K562 (cell line): ENCODE results near the gene LRP2. TPM values are rescaled to one million over a fixed set of nuclear protein-coding genes. Genes with fewer than 3 reads are reported as not detected.

Experiments
- ATAC-seq: fragments of 200-7000 bp; cut with Tn5 transposase; 3 replicates; pipeline ENCODE4 v1.9.1; 2020; ENCODE audit warnings: moderate library complexity
- BruUV-seq: library from RNA; stranded (reverse); fragments of 400-500 nt; replicated peaks from 2 replicates; lab custom pipeline; 2021; lab: Mats Ljungman, UMichigan
- CTCF ChIA-PET: fragments of 300-600 bp; formaldehyde crosslinking; extraction: SDS; loops from one replicate; lab custom pipeline; 2021; ENCODE audit warnings: low intra/inter-chr PET ratio; lab: Yijun Ruan, JAX
- POLR2A ChIA-PET: fragments of 300-600, 350-650 bp; sonication (Branson Sonifier 250); formaldehyde crosslinking; extraction: SDS; loops from one replicate; lab custom pipeline; 2021; ENCODE audit warnings: antibody characterized with exemption, inconsistent platforms; lab: Yijun Ruan, JAX
- DNase-seq, 4 experiments: peaks; one replicate each; pipeline versions ENCODE4 v3.0.0 to v3.0.0-alpha.2; 2011 to 2018; ENCODE audit warnings: low spot score in 3 of 4, mixed read lengths in 3 of 4; ENCODE audit errors: extremely low read depth in 1 of 4
- FAIRE-seq: peaks from 2 replicates; lab custom pipeline; 2011; peaks lifted over from hg19 to GRCh38; lab: Jason Lieb, UNC
- H2AFZ ChIP-seq: 2 replicates; pipeline ENCODE4 v1.6.0; 2011; ENCODE audit warnings: low read depth, low read length, control low read depth, inconsistent platforms
- H3K27ac ChIP-seq: fragments of 200-600 bp; 3 replicates; pipeline ENCODE4 v1.8.0; 2011; ENCODE audit warnings: low read depth, mild to moderate bottlenecking, control low read depth, inconsistent platforms, low read length, moderate library complexity, mixed read lengths; ENCODE audit errors: extremely low read depth
- H3K27me3 ChIP-seq, 2 experiments: fragments of 300-600 bp in 1 of 2; 2 replicates in 1 of 2; 3 replicates in 1 of 2; pipeline versions ENCODE4 v1.6.0 to v1.8.0; 2011; ENCODE audit warnings: inconsistent platforms in 2 of 2, low read length in 2 of 2, mild to moderate bottlenecking in 1 of 2, mixed read lengths in 1 of 2, moderate library complexity in 1 of 2; ENCODE audit not compliant: control insufficient read depth in 2 of 2, insufficient read depth in 2 of 2
- H3K36me3 ChIP-seq: fragments of 300-600 bp; 3 replicates; pipeline ENCODE4 v1.8.0; 2011; ENCODE audit warnings: mild to moderate bottlenecking, low read length, inconsistent platforms; ENCODE audit not compliant: control insufficient read depth, insufficient read depth
- H3K4me1 ChIP-seq, 2 experiments: fragments of 200-600 bp in 1 of 2; replicated peaks in 1 of 2; 2 replicates in 1 of 2; 3 replicates in 1 of 2; pipeline versions ENCODE4 v1.5.1 to v1.8.0; 2011; ENCODE audit warnings: inconsistent platforms in 2 of 2, low read length in 2 of 2, mild to moderate bottlenecking in 1 of 2, mixed read lengths in 1 of 2, moderate library complexity in 1 of 2; ENCODE audit not compliant: control insufficient read depth in 2 of 2, insufficient read depth in 2 of 2
- H3K4me2 ChIP-seq: 2 replicates; pipeline ENCODE4 v1.6.1; 2011; ENCODE audit warnings: low read length, control low read depth, inconsistent platforms, mixed read lengths; ENCODE audit not compliant: insufficient read depth
- H3K4me3 ChIP-seq: fragments of 200-600 bp; sonication (generic), shearing (Covaris generic); 2 replicates; pipeline ENCODE4 v1.5.1; 2016; ENCODE audit warnings: control low read depth, inconsistent platforms
- H3K79me2 ChIP-seq: fragments of 200-600 bp; 3 replicates; pipeline ENCODE4 v1.8.0; 2011; ENCODE audit warnings: low read length, inconsistent platforms; ENCODE audit not compliant: control insufficient read depth, insufficient read depth
- H3K9ac ChIP-seq, 2 experiments: 2 replicates each; pipeline versions ENCODE4 v1.6.0 to v1.6.1; 2011; ENCODE audit warnings: low read depth in 2 of 2, low read length in 2 of 2, control low read depth in 1 of 2, inconsistent platforms in 1 of 2, mild to moderate bottlenecking in 1 of 2, mixed read lengths in 1 of 2; ENCODE audit not compliant: insufficient read depth in 1 of 2
- H3K9me1 ChIP-seq: one replicate; pipeline ENCODE4 v1.6.0; 2011; ENCODE audit warnings: inconsistent platforms, mild to moderate bottlenecking, low read length, moderate library complexity; ENCODE audit not compliant: control insufficient read depth, insufficient read depth
- H3K9me3 ChIP-seq: replicated peaks from 2 replicates; pipeline ENCODE4 v1.5.1; 2011; ENCODE audit warnings: low read depth, low read length, inconsistent platforms; ENCODE audit not compliant: control insufficient read depth, insufficient read depth
- H4K20me1 ChIP-seq: replicated peaks from 2 replicates; pipeline ENCODE4 v1.6.1; 2011; ENCODE audit warnings: low read length, inconsistent platforms, mixed read lengths; ENCODE audit not compliant: control insufficient read depth, insufficient read depth
- E2F8 ChIP-seq: fragments of 450-650 bp; IDR thresholded peaks from 2 replicates; pipeline ENCODE4 v1.7.1; 2018; ENCODE audit warnings: mild to moderate bottlenecking, low read depth; ENCODE audit not compliant: partially characterized antibody
- HDAC6 ChIP-seq: IDR thresholded peaks from 2 replicates; pipeline ENCODE4 v1.6.1; 2012; ENCODE audit warnings: low read depth, mild to moderate bottlenecking, control low read depth, inconsistent platforms, low read length, moderate library complexity
- MAFG ChIP-seq: fragments of 450-650 bp; conservative IDR thresholded peaks from 2 replicates; pipeline ENCODE4 v1.6.1; 2016; ENCODE audit warnings: missing genetic modification characterization, missing compliant biosample characterization
- MECOM ChIP-seq: fragments of 250-450 bp; sonication (Bioruptor Pico); IDR thresholded peaks from 2 replicates; pipeline ENCODE4 v1.8.0; 2022; ENCODE audit warnings: inconsistent platforms
- NCOA1 ChIP-seq: fragments of 450-650 bp; IDR thresholded peaks from 2 replicates; pipeline ENCODE4 v1.6.1; 2016; ENCODE audit warnings: low read depth
- POLR2B ChIP-seq: fragments of 450-650 bp; IDR thresholded peaks from 2 replicates; pipeline ENCODE4 v1.6.1; 2018; ENCODE audit warnings: low read depth; ENCODE audit not compliant: partially characterized antibody
- TCF7L2 ChIP-seq: fragments of 150-350 bp; IDR thresholded peaks from 2 replicates; pipeline ENCODE4 v1.6.1; 2016; ENCODE audit warnings: low read depth, mild to moderate bottlenecking, low read length, moderate library complexity
- TGIF2 ChIP-seq: sonication (generic); formaldehyde crosslinking; IDR thresholded peaks from 2 replicates; pipeline ENCODE4 v1.8.1; 2022; ENCODE audit warnings: mild to moderate bottlenecking, missing genetic modification reagents, moderate library complexity
- YBX1 ChIP-seq: fragments of 450-650 bp; IDR thresholded peaks from 2 replicates; pipeline ENCODE4 v1.7.1; 2016; ENCODE audit warnings: mild to moderate bottlenecking
- ZNF174 ChIP-seq: fragments of 250-450 bp; sonication (Bioruptor Pico); IDR thresholded peaks from 2 replicates; pipeline ENCODE4 v1.4.0; 2020; ENCODE audit warnings: mild to moderate bottlenecking
- ZNF584 ChIP-seq: fragments of 200-800 bp; sonication (Bioruptor generic); IDR thresholded peaks from 2 replicates; pipeline ENCODE4 v1.6.1; 2016; ENCODE audit warnings: low read depth, mild to moderate bottlenecking, missing genetic modification characterization, missing compliant biosample characterization
- ZNF740 ChIP-seq, 3 experiments: fragments of 200-800 bp in 1 of 3; sonication (Bioruptor generic) in 1 of 3; sonication (generic) in 1 of 3; formaldehyde crosslinking in 1 of 3; IDR thresholded peaks; 2 replicates each; pipeline versions ENCODE4 v1.6.1 to v1.8.0; 2016 to 2022; ENCODE audit warnings: mild to moderate bottlenecking in 2 of 3, missing compliant biosample characterization in 2 of 3, missing genetic modification characterization in 2 of 3, missing genetic modification reagents in 1 of 3
- WGBS: fragments of 100-300 bp; shearing (Covaris generic); methylation state at CpG from one replicate; pipeline ENCODE4 v1.1.6; 2016; ENCODE audit warnings: low coverage, mixed read lengths; ENCODE audit not compliant: insufficient coverage; ENCODE audit errors: missing lambda C conversion rate; 5-methylcytosine and 5-hydroxymethylcytosine counted together
- in situ Hi-C: fragments of 300-500 bp; cut with MboI; formaldehyde crosslinking; loops from 4 replicates; pipeline ENCODE4 v1.15.0; 2018; ENCODE audit warnings: inconsistent platforms, mixed read lengths
- intact Hi-C: fragments of 100-400 bp; cut with micrococcal nuclease; formaldehyde crosslinking; loops from 2 replicates; pipeline ENCODE4 v1.14.2; 2022
- polyA plus RNA-seq, 8 experiments: library from polyadenylated mRNA; depleted of rRNA in 4 of 8; stranded (reverse) in 5 of 8; unstranded in 3 of 8; fragments of >200 nt; fragmentation: Nextera tagmentation in 2 of 8; fragmentation: Illumina TruSeq in 1 of 8; extraction: Ambion mirVana in 2 of 8; extraction: Trizol in 1 of 8; gene quantifications; 2 replicates each; pipeline versions ENCODE4 v1.2.1 to v1.2.3, GENCODE V29; 2011 to 2014; ENCODE audit warnings: inconsistent platforms in 1 of 8, missing spikeins in 1 of 8
- total RNA-seq, 7 experiments: library from RNA; depleted of rRNA in 6 of 7; stranded (reverse); fragments of >200 nt in 6 of 7; fragmentation: Illumina TruSeq in 2 of 7; extraction: Trizol in 2 of 7; gene quantifications; 2 replicates each; pipeline versions ENCODE4 v1.2.1 to v1.2.3, GENCODE V29; 2011 to 2021; ENCODE audit warnings: low replicate concordance in 1 of 7

LRP2 gene
- total and polyA plus RNA-seq, 9 of the 15 experiments (the other 6 are each of a cell fraction or from before 2014, with no cell fraction given), result 0.04 to 0.18 (median 0.11) TPM; not detected in 1

GRCh38 chr2:169388161-169388560 lies 25.8 kb upstream of the LRP2 start:
- no peak overlapping the region for H2AFZ ChIP-seq
- no peaks in the 10 kb centered on the region for H3K9me3 ChIP-seq
- no peak for DNase-seq
- POLR2A ChIA-PET, result no interaction called here
- no peak for ATAC-seq
- H4K20me1 ChIP-seq, result no peaks in the 10 kb centered on the region
- H3K27ac ChIP-seq, result no peak overlapping the region
- 0% methylated on average over 3 of the region's 3 CpGs for WGBS
- H3K4me2 ChIP-seq, result no peak overlapping the region
- peaks cover 0 to 4% of the 10 kb centered on the region in 2 experiments; a peak in 2 of 5 replicates for H3K4me1 ChIP-seq
- no peak for FAIRE-seq
- H3K4me3 ChIP-seq, result no peak overlapping the region
- H3K79me2 ChIP-seq, result no peaks in the 10 kb centered on the region
- in situ Hi-C loops, result no loop called here
- no peaks in the 10 kb centered on the region for H3K9me1 ChIP-seq
- no peak for TF ChIP-seq TCF7L2
- TF ChIP-seq, all 486 proteins: peak for 0
- peaks cover 8 to 10% of the 10 kb centered on the region in 2 experiments; a peak in 4 of 5 replicates for H3K27me3 ChIP-seq
- no peaks in the 10 kb centered on the region for H3K36me3 ChIP-seq
- no peak overlapping the region for H3K9ac ChIP-seq
- intact Hi-C loops, result no loop called here
- BruUV-seq, result no TSS peak
- CTCF ChIA-PET, result no interaction called here

- Histone ChIP-seq H3K4me1 (no peaks in the 10 kb centered on the region), H3K79me2 (no peaks in the 10 kb centered on the region), H3K36me3 (no peaks in the 10 kb centered on the region), H3K9me3 (no peaks in the 10 kb centered on the region), H3K27me3 (peaks cover 8 to 10% of the 10 kb centered on the region in 2 experiments; a peak in 4 of 5 replicates), H2AFZ (no peak overlapping the region), H3K9me1 (no peaks in the 10 kb centered on the region), H3K9ac (no peak overlapping the region), H3K27ac (no peak overlapping the region), H4K20me1 (no peaks in the 10 kb centered on the region), H3K4me3 (no peak overlapping the region), H3K4me2 (no peak overlapping the region)
- BruUV-seq, result no TSS peak
- ATAC-seq (no peak), DNase-seq (no peak), FAIRE-seq (no peak)
- intact Hi-C loops (no loop called here), in situ Hi-C loops (no loop called here)
- 0% methylated on average over 2 of the region's 2 CpGs for WGBS
- POLR2A ChIA-PET, result no interaction called here
- CTCF ChIA-PET, result no interaction called here
- TF ChIP-seq YBX1 (no peak), NCOA1 (no peak), MAFG (tag) (no peak), ZNF740 (CRISPR knock-in tag; IDR thresholded peaks at IDR 0.05) (no peak), ZNF740 (tag; IDR thresholded peaks at IDR 0.05) (no peak), MECOM (CRISPR knock-in tag) (no peak), HDAC6 (no peak), ZNF584 (CRISPR knock-in tag) (no peak), POLR2B (no peak), E2F8 (no peak), ZNF174 (CRISPR knock-in tag) (no peak), TGIF2 (CRISPR knock-in tag) (no peak)
Measured at GRCh38 chr2:169386722-169387121, 24.4 kb upstream of the LRP2 start.
